CD4-positive, alpha-beta T cell treated with Interleukin-2 at 100 ng/mL for 4 hours (primary cell): ENCODE measurements around the gene VTI1A.

Experiments used
- DNase-seq: peaks from one replicate; pipeline ENCODE4 v3.0.0-alpha.2; 2020; ENCODE audit warnings: low spot score

VTI1A gene

DNA sequence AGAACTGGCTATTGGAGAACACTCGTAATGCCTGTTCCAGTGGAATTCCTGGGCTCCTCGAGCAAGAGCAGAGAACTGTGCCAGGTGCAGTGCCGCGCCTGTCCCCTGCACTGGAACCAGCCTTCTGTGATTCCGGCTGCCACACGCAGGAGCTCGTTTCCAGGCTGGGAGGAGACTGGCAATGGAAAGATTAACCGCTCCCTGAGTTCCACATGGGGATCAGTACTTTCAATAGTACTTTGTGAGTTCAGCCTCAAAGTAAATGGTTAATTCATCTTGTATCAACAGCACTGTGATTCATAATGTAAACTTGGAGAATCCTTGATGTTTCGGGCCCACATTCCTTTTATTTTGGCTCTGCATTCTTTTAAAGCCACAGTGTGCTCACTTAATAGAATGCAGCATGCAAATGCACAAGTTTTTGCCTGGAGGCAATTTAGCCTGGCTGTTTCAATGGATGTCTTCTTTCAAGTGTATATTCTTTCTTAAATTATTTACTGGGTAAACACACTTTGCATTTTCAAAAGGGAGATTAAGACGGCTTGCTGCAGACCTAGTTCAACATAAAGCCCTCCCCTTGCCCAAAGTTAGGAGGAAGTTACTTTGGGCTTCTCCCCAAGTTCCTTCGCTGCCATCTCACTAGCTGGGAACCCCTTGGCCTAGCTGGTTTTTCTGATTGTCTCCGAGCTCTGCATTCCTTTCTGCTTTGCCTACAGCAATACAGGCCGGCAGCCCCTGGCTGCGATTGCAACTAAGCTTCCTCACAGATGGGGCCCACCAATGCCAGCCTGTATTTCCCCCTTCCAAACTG is 364.9 kb downstream of the VTI1A start:
- no peak for DNase-seq

DNA sequence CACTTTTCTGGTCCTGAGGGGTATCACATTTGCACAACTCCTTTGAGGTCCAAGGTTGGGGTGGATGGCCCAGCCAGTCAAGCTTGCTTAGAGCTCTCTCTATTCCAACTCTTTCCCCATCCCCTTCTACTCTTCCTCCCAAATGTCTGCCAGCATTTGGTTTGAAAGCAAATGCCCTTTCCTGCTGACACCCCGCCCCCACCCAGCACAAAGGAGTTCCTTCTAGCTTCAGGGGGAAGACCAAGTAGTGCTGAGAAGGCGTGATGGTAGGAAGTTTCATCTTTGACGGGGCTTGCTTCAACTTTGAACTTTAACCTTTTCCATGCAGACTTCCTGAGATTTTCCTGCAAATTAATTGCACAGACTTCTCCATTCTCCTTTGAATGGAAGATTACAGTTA is 365.6 kb downstream of the VTI1A start:
- no peak for DNase-seq

- DNase-seq, result no peak
Observed at GRCh38 chr10:112813866-112814591, 367.0 kb downstream of the VTI1A start.

GRCh38 chr10:112815269-112816032 is 368.4 kb downstream of the VTI1A start:
- no peak for DNase-seq

DNA sequence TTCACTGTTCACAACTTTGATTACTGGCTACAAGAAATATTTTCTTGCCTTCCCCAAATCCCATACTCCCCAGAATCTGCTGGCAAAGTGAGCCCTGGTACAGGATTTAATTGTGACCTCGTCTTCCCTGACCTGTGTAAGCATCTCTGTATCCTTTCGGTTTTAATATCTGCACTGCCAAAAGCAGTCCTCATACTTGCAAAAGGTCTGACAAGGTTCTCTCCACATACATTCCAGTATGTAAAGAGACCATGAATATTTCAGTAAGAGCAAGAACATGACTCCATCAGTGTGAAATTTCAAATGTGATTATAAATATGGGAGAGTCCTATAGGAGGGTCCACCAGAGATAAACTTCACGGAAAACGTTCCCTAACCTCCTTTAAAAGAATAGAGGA is 369.0 kb downstream of the VTI1A start:
- DNase-seq, result no peak

DNA sequence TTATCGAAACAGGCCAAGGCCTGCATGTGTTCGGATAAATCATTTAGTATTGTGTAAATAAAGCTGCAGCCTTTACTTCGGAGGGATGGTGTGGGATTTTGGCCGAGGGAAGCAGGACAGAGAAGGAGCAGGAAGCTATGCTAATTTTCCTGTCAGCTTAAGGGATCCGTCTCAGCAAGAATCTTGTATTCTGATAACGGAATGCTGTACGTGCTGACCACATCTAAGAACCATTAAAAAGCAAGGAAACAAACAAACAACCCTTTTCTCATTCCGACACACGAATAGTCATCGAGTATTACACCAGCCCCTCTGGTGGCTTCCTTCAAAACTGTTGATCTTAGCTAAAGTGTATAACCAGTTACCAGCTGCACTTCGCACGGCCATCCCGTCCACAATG is 369.9 kb downstream of the VTI1A start:
- no peak for DNase-seq

DNA sequence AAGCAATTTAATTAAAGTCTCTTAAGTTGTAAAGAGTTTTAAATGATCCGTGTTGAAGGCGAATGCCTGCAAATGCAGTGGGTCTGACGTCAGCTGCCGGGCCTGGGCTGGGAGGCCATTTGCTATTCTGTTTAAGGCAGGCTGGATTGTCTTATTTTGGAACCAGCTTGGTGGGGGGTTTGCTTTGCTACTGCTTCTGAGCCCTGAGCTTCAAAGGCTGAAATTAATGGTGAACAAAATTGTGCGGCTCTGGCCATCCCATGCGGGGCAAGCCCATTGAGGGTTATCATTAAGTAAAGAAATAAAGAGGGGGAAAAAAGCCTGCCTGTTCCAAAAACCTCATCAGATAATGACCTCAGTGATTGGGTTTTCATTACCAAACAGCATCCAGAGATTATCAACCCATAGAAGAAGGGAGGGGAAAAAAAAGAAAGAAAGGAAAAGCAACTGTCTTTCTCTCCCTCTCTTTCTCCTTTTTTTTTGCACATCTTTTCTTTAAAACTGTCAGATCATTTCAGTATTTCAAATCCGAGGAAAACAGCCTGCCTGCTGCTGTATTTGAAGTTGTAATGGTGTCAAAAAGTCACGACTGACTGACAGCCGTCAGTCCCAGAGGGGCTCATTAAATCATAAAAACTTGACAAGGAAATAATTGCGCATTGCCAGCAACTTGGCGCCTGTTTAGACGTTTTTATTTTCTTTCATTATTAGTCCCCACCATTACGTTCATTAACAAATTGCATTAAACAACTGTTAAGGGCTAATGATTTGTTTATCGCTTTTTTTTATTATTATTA is 371.2 kb downstream of the VTI1A start:
- DNase-seq, result no peak

- DNase-seq, result no peak
Observed at GRCh38 chr10:112819231-112819630, 372.2 kb downstream of the VTI1A start.

DNA sequence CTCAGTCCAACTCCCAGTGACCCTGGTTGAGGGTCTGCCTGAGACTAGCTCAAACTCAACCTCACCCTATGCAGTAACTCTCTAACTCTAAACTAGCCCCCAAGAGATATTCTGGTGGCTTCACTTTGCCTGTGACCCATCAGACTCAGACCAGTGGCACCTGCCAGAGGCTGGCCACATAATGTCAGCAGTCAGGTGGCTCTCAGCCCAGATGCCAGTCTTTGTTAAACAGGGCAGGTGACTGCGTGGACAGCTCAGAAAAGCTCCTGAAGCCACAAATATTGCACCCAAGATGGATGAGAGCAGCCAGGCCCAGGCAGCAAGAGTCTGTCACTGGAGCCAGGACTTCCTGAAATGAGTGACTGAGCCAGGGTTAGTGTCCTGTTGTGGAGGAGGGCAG is 373.3 kb downstream of the VTI1A start:
- DNase-seq, result no peak

DNA sequence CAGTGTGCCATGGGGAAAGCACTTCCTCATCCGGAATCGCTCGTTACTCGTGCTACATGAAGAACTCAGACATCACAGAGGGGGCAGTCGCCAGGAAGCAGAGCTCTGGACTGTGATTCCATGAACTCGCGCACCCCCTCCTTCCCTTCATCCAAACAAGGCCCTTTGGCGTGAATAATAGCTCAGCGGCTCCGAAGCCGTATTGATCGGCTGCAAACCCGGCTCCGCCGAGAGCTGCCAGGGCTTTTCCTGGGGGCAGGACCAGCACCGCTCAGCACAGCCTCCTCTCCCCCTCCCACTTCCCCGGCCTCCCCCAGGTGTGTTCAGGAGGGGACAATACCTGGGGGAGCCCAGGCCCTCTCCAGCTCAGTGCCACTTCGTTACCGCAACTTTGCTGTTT is 374.0 kb downstream of the VTI1A start:
- no peak for DNase-seq

DNA sequence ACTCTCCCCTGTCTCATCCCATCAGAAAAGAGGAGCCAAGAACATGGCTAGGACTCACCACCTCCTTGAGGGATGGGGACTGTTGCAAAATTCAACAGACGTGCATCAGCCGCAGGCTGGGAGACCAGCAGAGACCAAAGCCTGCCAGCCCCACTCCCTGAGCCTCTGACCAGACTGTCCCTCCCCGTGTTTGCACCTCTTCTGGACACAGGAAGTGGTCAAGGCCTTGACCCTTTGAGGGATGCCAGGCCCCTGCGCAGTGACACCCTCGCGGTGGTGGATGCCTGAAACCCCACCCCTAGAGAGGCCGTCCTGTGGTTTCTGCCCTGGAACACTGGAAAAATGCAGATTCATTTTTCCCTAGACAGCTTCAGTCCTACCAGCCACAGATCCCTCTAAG is 374.6 kb downstream of the VTI1A start:
- DNase-seq, result no peak

- no peak for DNase-seq
Observed at GRCh38 chr10:112823007-112823406, 376.0 kb downstream of the VTI1A start.

DNA sequence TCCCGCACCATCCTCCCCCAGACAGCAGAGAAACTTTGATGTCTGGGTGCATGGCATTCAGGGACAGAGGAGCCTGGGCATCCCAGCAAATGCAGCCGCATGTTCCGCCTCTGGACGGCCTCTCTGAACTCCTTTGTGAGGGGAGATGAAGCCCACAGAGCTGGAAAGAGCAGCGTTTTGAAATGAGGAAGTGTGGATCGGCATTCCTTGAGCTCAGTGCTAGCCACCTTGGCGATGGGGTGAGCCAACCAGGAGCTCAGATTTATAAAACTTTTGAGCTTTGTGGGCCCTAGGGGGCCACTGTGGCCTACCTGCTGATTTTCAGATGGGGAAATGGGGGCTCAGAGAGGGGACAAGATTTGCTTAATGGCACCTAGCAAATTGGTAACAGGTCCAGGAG is 376.6 kb downstream of the VTI1A start:
- no peak for DNase-seq

DNA sequence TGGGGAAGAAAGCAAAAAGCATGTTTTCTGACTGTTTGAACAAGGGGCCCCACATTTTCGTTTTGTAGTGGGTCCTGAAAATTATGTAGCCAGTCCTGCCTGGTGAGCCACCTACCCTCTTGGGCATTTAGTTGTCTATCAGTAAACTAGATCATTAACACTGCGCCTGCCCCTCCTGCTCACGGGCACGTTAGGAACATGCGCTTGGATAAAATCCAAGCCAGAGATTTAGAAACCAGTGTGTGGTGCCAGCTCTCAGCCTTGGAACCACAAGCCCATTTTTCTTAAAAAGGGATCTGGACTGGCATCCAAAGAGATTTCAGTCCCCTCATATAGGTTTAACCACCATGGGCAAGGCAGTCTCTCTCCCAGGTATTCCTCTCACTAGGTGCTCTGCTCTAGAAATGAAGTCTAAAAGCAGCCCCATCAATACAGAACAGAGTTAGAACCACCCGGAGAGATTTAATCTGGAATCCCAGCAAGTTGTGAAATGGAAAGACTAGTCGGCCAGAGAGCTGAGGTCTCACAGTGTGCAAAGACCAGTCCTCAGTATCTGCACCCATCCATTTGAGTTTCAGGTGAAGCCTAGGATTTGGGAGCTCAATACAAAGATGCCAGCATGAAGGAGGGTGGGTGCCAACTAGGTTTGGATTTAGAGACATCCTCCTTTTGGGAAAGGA is 379.1 kb downstream of the VTI1A start:
- DNase-seq, result no peak

GRCh38 chr10:112827086-112827485 is 380.1 kb downstream of the VTI1A start:
- no peak for DNase-seq

- DNase-seq, result no peak
Observed at GRCh38 chr10:112827951-112828350, 380.9 kb downstream of the VTI1A start.

DNA sequence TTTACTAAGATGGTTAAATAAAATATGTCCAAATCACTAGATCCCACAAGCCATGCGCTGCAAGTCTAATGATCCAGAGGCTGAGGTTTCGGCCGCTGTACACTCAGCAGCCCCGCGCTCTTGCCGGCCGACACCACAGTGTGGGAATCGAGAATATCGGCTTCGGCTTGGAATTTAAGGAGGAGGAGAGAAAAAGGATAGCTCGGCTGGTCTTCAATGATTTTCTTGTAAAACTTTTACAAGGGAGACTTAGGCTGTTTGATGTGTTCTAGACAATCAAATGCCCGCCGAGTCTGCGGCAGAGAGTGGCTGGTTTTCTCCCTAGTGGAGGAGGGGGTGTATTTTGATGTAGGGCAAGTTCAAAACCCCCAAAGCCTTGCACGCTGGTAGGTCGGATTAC is 384.8 kb downstream of the VTI1A start:
- no peak for DNase-seq

DNA sequence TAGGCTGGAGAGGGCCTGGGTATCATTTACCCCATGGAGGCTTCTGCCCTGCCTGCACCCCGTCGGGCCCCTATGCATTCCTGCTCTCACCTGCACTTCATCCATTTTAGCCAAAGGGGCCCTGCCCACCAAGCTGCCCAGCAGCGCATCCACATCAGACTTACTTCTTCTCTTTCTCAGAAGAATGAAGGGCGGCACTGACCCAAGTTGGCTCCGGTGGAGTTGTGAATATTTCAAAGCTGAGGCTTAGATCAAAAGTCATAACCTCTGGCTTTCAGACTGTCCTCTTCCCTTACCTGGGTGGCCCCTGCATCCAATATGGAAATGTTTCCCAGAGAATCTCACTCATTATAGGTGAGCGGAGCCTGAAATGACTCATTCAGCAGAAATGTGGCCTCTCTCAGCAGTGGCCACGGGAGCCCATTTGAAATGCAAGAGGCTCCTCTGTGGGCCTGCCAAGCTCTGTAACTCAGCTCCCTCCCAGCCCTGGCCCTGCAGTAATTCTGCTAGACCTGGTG is 385.4 kb downstream of the VTI1A start:
- no peak for DNase-seq

GRCh38 chr10:112832959-112833358 is 385.9 kb downstream of the VTI1A start:
- no peak for DNase-seq

DNA sequence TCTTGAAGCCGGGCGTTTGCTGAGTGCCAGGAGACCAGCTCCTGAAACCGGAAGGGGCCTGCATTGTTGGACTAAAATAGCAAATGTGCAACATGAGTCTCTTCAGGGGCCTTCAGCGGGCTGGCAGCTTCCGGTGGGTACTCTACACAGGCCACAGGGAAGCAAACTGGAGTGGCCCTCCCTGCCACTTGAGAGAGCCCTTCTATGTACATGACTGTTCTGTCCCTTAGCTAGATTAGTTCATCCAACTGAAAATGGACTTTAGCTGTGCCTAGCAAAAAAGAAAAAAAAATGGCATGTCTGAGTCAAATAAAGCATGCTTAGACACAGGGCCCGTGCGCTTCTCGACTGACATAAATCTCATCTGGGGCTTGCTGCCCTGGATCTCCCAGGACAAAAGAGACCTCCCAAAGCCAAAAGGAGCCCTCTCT is 387.8 kb downstream of the VTI1A start:
- DNase-seq, result no peak

GRCh38 chr10:112835217-112835715 is 388.3 kb downstream of the VTI1A start:
- DNase-seq, result no peak
